GM21526 (cell line): ENCODE measurements around the gene ZNF468.
"Not testable (repeated sequence)": the region's sequence is repeated elsewhere in the genome, so short reads cannot be mapped to it uniquely, and the experiment has no call there.

ENCODE experiments used
- ATAC-seq: cut with Tn5 transposase; IDR thresholded peaks from one replicate; pipeline ENCODE4 v1.9.1; 2021; ENCODE audit warnings: moderate library complexity; ENCODE audit not compliant: unreplicated experiment, low FRiP score

The ZNF468 gene

DNA sequence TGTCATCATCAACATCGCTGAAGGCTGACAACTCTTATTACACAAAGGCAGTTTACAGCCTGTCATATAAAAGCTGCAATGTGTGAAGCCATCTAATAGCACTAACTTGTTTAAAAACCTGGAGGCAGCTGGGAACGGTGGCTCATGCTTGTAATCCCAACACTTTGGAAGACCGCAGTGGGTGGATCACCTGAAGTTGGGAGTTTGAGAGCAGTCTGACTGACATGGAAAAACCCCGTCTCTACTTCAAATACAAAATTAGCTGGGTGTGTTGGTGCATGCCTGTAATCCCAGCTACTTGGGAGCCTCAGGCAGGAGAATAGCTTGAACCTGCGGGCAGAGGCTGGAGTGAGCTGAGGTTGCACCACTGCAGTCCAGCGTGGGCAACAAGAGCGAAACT, 27.6 kb downstream of the ZNF468 start:
- ATAC-seq, result not testable (repeated sequence)

DNA sequence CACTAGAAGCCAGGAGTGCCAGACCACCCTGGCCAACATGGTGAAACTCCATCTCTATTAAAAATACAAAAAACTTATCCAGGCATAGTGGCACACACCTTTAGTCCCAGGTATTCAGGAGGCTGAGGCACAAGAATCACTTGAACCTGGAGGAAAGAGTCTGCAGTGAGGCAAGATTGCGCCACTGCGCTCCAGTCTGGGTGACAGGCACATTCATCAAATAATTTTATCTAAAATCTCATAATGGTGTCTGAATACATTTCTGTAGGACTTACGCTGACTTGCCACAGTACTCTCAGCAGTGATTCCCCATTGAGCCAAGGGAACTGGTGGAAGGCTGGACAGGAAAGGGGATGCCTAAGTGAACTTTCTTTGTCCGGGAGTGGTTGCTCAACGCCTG, 31.7 kb downstream of the ZNF468 start:
- no peak for ATAC-seq

DNA sequence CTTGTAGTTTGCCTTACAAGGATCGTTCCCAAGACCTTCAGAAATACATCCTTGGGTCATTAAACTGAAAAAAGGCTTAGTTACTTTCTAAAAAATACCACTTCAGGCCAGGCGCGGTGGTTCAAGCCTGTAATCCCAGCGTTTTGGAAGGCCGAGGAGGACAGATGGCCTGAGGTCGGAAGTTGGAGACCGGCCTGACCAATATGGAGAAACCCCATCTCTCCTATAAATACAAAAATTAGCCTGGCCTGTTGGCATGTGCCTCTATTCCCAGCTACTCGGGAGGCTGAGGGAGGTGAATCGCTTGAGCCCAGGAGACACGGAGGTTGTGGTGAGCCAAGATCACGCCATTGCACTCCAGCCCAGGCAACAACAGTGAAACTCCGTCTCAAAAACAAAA, 33.7 kb downstream of the ZNF468 start:
- no peak for ATAC-seq

DNA sequence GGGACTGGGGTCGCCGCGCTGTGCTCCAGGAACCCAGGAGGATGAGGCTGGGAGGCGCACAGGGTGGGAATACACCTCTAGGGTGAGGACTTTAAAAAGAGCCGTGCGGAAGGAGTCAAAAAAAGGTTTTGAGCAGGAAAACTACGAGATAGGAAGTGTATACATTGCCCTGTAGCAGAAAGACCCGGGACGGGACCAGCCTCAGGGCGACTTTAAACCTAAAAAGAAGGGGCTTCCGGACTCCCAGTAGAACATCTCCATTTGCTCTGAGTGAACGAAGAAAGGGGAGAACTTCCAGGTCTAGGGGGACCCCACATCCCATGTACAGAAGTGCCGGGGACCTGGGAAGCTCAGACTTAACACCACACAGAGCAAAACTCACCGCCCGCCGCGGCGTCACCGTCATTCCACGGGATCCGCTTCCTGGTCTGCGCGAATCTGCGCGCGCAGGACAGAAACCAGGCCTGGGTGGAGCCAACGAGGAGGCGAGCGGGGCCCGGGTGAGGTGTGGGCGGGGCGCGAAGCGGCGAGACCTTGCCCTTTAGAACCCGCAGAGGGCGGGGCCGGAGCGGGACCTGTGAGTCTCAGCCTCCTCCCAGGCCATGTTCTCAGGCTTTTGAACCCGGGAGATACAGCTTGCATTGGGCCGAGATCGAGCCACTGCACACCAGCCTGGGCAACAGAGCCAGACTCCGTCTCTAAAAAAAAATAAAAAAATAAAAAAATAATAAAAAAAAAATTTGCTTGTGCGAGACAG, 36.0 kb downstream of the ZNF468 start, which contains the start of gene ZNF28:
ZNF28 (minus strand) TSS at position 430 of the 757 bp plus-strand sequence. CDS start 3,675 bp downstream, outside the sequence.
- ATAC-seq, result peak; percentile 94

DNA sequence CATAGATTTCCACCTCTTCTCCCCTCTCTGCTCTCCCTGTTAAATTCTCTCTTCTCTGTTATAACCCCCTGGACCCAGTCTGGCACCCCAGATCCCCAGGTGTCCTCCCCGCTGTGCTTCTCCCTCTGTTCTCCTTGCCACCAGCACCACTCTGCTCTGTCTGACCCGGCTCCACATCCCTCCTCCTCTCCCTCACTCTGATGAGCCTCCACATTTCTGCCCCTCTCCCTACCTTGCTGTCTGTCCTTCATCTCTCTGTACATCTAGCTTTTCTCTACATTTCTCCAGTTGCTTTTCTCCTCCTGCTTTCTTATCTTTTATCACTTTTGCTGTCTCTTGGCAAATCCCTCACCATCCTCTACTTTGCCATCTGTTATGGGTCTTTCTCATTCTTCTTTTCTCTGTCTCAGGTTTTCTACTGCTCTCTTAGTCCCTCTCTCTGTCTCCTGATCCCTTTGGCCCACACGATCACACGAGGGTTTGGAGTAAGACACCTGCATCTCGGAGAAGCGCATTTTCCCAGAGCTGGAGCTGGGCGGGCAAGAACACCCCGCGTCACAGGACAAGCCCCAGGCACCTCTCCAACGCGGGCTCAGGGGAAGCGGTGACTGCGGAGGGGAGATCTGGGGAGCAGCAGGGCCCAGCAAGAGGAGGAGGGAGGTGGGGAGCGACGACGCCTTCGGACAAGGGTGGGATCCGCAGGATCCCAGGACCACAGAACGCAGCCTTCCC, 36.8 kb downstream of the ZNF468 start:
- not testable (repeated sequence) for ATAC-seq

DNA sequence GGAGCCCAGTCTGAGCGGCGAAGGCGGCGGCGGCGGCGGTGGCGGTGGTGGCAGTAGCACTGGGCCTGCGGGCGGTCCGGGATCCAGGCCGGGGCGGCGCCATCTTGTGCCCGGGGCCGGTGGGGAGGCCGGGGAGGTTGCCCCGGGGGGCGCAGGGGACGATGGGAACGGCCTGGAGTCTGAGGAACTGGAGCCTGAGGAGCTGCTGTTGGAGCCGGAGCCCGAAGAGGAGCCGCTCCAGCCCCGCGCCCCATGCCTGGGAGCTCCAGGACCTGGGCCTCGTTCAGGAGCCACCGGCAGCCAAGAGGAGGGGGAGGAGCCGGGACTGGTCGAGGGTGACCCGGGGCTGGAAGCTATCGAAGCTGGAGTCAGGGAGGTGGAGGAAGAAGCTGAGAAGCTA, 47.6 kb downstream of the ZNF468 start:
- ATAC-seq, result no peak

DNA sequence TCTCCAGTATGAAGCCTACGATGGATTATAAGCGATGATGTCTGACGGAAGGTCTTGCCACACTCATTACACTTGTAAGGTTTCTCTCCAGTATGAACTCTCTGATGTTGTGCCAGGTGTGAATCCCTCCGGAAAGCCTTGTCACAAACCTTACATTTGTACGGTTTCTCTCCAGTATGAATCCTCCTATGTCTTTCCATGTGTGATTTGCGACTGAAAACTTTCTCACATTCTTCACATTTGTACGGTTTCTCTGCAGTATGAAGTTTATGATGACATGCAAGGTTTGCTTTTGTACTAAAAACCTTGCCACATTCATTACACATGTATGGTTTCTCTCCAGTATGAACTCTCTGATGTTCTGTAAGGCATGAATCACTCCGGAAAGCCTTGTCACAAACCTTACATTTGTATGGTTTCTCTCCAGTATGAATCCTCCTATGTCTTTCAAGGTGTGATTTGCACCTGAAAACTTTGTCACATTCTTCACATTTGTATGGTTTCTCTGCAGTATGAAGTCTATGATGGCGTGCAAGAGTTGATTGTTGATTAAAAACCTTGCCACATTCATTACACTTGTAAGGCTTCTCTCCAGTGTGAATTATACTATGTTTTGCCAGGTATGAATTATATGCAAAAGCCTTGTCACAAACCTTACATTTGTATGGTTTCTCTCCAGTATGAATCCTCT, 57.3 kb downstream of the ZNF468 start:
- not testable (repeated sequence) for ATAC-seq

DNA sequence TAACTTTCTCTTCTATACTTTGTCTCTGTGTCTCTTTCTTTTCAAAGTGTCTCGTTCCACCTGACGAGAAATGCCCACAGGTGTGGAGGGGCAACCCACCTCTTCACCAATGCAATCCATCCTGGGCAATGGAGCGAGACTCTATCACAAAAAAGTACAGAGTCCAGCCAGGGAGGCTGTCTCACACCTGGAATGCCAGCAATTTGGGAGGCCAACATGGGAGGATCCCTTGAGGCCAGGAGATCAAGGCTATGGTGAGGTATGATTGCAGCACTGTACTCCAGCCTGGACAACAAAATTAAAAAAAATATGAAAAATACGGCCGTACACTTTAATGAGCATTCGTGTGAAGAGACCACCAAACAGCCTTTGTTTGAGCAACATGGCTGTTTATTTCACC, 68.0 kb downstream of the ZNF468 start:
- ATAC-seq, result no peak
